NCI-H1092 (cell line): Measurements from ENCODE around the gene HOXB13.
A peak's percentile ranks its signal among the peaks of the same experiment; 100 is the strongest.
"Not testable (repeated sequence)": the region's sequence is repeated elsewhere in the genome, so short reads cannot be mapped to it uniquely, and the experiment has no call there.

Experiments used
- DNase-seq: peaks from one replicate; lab custom pipeline; 2025; lab: John Stamatoyannopoulos, UW

The HOXB13 gene

GRCh38 chr17:48726114-48726915 lies 2.2 kb downstream of the HOXB13 start:
- no peak for DNase-seq

GRCh38 chr17:48725288-48726064 lies 3.1 kb downstream of the HOXB13 start:
- no peak for DNase-seq

- no peak for DNase-seq
These were observed 3.6 kb downstream of the HOXB13 start for GRCh38 chr17:48725004-48725287.

GRCh38 chr17:48724251-48725003 lies 4.1 kb downstream of the HOXB13 start:
- peak; percentile 60 for DNase-seq

- no peak for DNase-seq
These were observed 4.9 kb downstream of the HOXB13 start for GRCh38 chr17:48723423-48724250.

GRCh38 chr17:48722915-48723422 lies 5.6 kb downstream of the HOXB13 start, which contains the start of gene PRAC2:
Gene PRAC2, plus strand, starts transcription at chr17:48723185. Its CDS starts 1,226 bp downstream, at chr17:48724411.
- no peak for DNase-seq

GRCh38 chr17:48722201-48722907 lies 6.2 kb downstream of the HOXB13 start, which contains the start of gene PRAC1:
Gene PRAC1, minus strand, starts transcription at chr17:48722518. Its CDS starts 126 bp downstream, at chr17:48722392.
- DNase-seq: no peak

- DNase-seq: no peak
These were observed 7.5 kb downstream of the HOXB13 start for GRCh38 chr17:48721009-48721402.

GRCh38 chr17:48720266-48721008 lies 8.1 kb downstream of the HOXB13 start:
- no peak for DNase-seq

- DNase-seq: no peak
These were observed 8.8 kb downstream of the HOXB13 start for GRCh38 chr17:48719642-48720265.

GRCh38 chr17:48718761-48719641 lies 9.5 kb downstream of the HOXB13 start:
- DNase-seq: no peak

- no peak for DNase-seq
These were observed 10.3 kb downstream of the HOXB13 start for GRCh38 chr17:48718227-48718760.

GRCh38 chr17:48717367-48718226 lies 11.0 kb downstream of the HOXB13 start:
- DNase-seq: no peak

GRCh38 chr17:48716549-48716948 lies 12.0 kb downstream of the HOXB13 start:
- not testable (repeated sequence) for DNase-seq

- DNase-seq: no peak
These were observed 12.8 kb downstream of the HOXB13 start for GRCh38 chr17:48715496-48716399.

- DNase-seq: no peak
These were observed 17.4 kb downstream of the HOXB13 start for GRCh38 chr17:48711128-48711527.
